HG03469 (cell line): ENCODE measurements around the gene FCHSD2.
"Not testable (repeated sequence)": the region's sequence is repeated elsewhere in the genome, so short reads cannot be mapped to it uniquely, and the experiment has no call there.

Experiments used
- ATAC-seq: cut with Tn5 transposase; IDR thresholded peaks from one replicate; pipeline ENCODE4 v1.9.1; 2021; ENCODE audit warnings: mild to moderate bottlenecking, moderate library complexity, moderate number of reproducible peaks; ENCODE audit not compliant: unreplicated experiment

FCHSD2 gene

GRCh38 chr11:72940417-72940816 is 201.7 kb downstream of the FCHSD2 start:
- ATAC-seq, result no peak

GRCh38 chr11:72939031-72939430 is 203.1 kb downstream of the FCHSD2 start:
- no peak for ATAC-seq

DNA sequence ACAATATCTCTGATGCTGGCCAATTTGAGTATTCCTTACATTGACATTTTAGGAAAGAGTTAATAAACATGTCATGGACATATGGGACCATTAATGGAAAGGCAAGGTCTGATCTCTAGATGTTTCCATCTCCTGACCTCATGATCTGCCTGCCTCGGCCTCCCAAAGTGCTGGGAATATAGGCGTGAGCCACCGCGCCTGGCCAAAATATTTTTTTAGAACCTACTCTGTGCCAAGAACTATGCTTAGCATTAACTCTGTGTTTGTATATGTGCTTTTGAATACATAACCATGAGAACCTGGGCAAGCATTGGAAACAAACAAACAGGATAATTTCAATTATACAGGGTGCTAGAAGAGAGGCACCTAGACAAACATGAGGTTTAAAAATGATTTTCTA is 204.7 kb downstream of the FCHSD2 start:
- no peak for ATAC-seq

GRCh38 chr11:72935700-72936099 is 206.4 kb downstream of the FCHSD2 start:
- ATAC-seq, result no peak

DNA sequence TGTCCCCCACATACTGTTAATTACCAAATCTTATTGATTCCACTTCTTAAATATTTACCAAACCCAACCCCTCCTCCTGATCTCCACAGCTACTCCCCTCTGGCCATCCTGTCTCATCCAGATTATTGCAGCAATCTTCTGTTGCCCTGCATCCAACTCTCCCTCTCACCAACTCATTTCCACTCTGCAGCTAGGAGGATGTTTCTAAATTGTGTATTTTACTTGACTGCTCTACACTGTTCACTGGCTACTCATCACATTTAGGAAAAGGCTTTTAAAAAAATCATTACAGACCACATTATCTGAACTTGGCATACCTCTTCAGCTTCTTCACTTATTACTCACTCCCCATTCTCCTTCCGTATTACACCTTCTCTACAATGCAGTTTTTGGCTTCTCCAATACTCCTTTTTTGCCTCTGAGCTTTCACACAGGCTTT is 210.0 kb downstream of the FCHSD2 start:
- ATAC-seq, result no peak

DNA sequence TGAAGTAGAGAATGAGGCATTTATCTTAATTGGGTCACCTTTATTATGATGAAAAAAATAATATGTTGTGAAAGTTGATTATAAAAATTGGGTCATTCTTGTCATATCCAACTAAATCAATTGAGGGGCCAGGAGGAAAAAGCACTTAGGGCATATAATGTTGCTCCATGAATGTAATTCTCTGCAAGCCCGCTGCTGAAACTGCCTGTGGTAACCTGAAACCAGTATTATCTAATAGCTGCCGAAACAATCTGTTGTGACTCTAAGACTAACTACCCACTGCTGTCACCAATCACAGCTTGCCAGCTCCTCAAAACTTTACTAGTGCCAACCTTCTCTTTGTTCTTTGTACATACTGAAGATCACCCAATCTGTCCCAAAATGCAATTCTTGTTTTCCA is 212.1 kb downstream of the FCHSD2 start:
- no peak for ATAC-seq

DNA sequence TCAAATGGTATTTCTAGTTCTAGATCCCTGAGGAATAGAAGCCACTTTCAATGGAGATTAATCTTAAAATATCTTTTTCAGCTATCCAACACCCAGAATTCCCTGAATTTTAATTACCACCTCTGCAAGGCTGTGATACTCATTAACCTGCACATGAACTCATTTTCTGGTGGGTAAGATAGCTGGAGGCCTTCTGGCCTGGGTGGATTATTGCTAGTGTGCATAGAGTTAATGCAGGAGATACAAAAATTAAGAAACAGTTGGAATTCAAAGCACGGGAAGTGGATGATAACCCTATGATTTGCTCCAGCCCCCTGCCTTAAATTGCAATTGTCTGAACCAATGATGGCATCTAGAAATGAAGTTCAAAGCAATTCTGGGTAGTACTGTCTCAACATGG is 212.9 kb downstream of the FCHSD2 start:
- no peak for ATAC-seq

GRCh38 chr11:72927380-72927779 is 214.7 kb downstream of the FCHSD2 start:
- ATAC-seq, result no peak

- ATAC-seq, result no peak
Observed at GRCh38 chr11:72926076-72926475, 216.0 kb downstream of the FCHSD2 start.

GRCh38 chr11:72925656-72926055 is 216.5 kb downstream of the FCHSD2 start:
- no peak for ATAC-seq

DNA sequence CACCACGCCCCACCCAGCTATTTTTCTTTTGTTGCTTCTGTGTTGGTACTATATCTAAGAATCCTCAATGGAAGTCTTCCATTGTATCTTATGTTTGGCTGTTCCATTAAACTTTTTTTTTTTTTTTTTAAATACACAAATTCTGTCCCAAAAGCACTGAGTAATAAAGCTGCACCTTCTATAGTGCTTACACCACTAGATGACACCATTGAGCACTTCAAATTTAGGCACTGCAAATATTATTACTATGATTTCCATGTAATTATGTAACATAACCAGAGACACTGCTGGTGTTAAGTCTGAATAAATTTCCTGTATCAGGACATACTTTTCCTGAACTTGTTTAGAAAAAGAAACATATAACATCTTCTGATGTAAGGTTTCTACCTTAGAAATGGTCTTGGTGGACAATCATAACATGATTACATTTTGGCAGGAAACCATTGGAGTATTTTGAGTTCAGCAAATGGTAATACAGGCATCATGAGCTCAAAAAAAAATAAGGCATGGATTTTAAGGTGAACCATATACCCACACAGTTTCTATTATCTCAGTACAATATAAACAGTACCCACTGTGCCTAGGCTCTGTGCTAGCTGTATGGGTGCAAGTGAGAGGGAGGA is 217.4 kb downstream of the FCHSD2 start:
- ATAC-seq, result no peak

DNA sequence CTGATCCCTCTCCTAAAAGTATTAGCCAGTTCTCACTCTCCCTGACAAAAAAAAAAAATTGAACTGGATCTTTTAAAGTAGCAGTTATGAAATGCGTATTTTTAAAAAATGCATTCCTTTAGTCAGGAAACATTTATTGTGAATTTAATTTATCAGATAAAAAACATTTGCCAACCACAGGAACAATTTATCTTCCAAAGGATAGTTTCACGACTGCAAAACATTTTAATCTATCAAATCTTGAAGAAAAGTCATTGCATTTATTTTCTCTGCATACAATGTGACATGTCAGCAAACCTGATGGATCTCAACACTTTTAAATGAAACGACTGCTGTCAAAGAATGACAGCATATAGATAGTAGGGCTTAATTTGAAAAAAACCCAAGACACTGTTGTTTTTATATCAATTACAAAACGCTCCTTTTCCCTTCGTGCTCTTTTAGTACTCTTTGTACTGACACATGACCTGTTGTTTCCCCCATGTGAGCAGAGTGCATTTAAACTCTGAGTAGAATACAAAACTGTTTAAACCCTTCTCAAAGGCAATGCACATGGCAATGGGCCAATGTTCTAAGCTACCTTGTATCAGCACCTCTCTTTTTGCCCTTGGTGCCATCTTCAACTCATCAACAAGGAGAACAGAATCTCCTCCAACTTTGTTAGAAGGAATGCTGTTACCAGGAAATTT is 220.9 kb downstream of the FCHSD2 start:
- ATAC-seq, result no peak

- ATAC-seq, result no peak
Observed at GRCh38 chr11:72920001-72920400, 222.1 kb downstream of the FCHSD2 start.

GRCh38 chr11:72918851-72919250 is 223.3 kb downstream of the FCHSD2 start:
- no peak for ATAC-seq

- no peak for ATAC-seq
Observed at GRCh38 chr11:72912253-72912652, 229.9 kb downstream of the FCHSD2 start.

DNA sequence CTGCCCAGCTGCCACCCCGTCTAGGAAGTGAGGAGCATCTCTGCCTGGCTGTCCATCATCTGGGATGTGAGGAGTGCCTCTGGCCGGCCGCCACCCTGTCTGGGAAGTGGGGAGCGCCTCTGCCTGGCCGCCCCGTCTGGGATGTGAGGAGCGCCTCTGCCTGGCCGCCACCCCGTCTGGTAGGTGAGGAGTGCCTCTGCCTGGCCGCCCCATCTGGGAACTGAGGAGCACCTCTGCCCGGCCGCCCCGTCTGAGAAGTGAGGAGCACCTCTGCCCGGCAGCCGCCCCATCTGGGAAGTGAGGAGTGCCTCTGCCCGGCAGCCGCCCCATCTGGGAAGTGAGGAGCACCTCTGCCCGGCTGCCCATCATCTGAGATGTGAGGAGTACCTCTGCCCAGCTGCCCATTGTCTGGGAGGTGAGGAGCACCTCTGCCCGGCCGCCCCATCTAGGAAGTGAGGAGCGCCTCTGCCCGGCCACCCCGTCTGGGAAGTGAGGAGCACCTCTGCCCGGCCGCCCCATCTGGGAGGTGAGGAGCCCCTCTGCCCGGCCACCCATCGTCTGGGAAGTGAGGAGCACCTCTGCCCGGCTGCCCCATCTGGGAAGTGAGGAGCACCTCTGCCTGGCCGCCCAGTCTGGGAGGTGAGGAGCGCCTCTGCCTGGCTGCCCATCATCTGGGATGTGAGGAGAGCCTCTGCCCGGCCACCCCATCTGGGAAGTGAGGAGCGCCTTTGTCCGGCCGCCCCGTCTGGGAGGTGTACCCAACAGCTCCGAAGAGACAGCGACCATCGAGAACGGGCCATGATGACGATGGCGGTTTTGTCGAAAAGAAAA is 232.3 kb downstream of the FCHSD2 start:
- not testable (repeated sequence) for ATAC-seq

DNA sequence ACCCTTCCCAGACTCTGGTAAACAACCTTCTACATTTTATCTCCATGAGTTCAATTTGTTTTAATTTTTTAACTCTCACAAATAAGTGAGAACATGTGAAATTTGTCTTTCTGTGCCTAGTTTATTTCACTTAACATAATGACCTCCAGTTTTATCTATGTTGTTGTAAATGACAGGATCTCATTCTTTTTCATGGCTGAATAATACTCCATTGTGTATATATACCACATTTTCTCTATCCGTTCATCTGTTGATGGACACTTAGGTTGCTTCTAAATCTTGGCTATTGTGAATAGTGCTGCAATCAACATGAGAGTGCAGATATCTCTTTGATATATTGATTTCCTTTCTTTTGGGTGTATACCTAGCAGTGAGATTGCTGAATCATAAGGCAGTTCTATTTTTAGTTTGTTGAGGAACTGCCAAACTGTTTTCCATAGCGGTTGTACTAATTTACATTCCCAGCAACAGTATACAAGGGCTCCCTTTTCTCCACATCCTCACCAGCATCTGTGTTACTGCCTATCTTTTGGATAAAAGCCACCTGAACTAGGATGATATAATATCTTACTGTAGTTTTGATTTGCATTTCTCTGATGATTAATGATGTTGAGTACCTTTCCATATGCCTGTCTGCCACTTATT is 234.0 kb downstream of the FCHSD2 start:
- ATAC-seq, result no peak

DNA sequence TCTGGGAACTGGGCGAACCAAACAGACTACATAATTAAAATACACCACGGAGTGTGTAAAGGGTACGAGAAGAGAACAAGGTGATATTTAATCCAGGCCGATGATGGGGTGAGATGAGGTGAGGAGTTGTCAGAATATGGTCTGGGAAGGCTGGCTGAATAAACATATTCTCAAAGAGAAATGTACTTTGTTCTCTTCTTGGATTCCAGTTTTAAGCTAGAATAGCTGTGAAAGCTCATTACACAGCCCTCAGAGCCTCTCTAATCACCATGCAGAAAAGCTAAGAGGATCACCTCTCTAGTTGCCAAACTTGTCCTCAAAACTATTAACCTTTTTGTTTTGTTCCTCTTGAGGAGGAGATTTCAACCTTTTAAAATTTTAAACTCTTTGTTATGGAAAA is 238.1 kb downstream of the FCHSD2 start:
- no peak for ATAC-seq

- no peak for ATAC-seq
Observed at GRCh38 chr11:72901374-72901773, 240.7 kb downstream of the FCHSD2 start.

GRCh38 chr11:72900013-72900412 is 242.1 kb downstream of the FCHSD2 start:
- no peak for ATAC-seq

DNA sequence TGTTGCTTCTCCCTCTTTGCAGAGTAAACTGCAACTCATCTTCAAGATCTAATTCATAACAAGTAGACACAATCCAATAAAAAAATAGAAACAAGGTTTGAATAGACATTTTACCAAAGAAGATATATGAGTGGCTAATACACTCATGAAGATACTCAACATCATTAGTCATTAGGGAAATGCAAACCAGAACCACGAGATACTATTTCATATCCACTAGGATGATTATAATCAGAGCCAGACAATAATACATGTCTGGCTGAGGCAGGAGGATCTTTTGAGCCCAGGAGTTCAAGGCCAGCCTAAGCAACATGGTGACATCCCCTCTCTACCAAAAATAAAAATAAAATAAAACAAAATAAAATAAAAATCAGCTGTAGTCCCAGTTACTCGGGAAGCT is 242.9 kb downstream of the FCHSD2 start:
- no peak for ATAC-seq
